NCI-H1694 treated with DMSO at 0.1 percent for 48 hours (cell line): ENCODE results near the gene GRIN3A.
"Not testable (repeated sequence)": the region's sequence is repeated elsewhere in the genome, so short reads cannot be mapped to it uniquely, and the experiment has no call there.

Source experiments
- DNase-seq: peaks from one replicate; lab custom pipeline; 2025; lab: John Stamatoyannopoulos, UW

Gene GRIN3A

GRCh38 chr9:101738566-101739183, at the start of gene GRIN3A:
GRIN3A (minus strand) TSS chr9:101738647; CDS start chr9:101737979, 668 bp downstream.
- peak; percentile 55 for DNase-seq

- DNase-seq, result peak; percentile 22
Measured at GRCh38 chr9:101787891-101788290, 49.4 kb upstream of the GRIN3A start.

- DNase-seq, result no peak
Measured at GRCh38 chr9:101778332-101778731, 39.9 kb upstream of the GRIN3A start.

GRCh38 chr9:101764472-101764871, 26.0 kb upstream of the GRIN3A start:
- DNase-seq, result no peak

GRCh38 chr9:101758304-101758930, 20.0 kb upstream of the GRIN3A start:
- DNase-seq, result no peak

- no peak for DNase-seq
Measured at GRCh38 chr9:101753716-101754115, 15.3 kb upstream of the GRIN3A start.

- DNase-seq, result no peak
Measured at GRCh38 chr9:101751895-101752294, 13.4 kb upstream of the GRIN3A start.

GRCh38 chr9:101739311-101739710, 864 bp upstream of the GRIN3A start:
- DNase-seq, result no peak

- no peak for DNase-seq
Measured at GRCh38 chr9:101737705-101738565, 512 bp downstream of the GRIN3A start.

- DNase-seq, result no peak
Measured at GRCh38 chr9:101737165-101737704, 1.2 kb downstream of the GRIN3A start.

GRCh38 chr9:101736717-101737116, 1.7 kb downstream of the GRIN3A start:
- DNase-seq, result no peak

- DNase-seq, result no peak
Measured at GRCh38 chr9:101731429-101731828, 7.0 kb downstream of the GRIN3A start.

- DNase-seq, result peak; percentile 28
Measured at GRCh38 chr9:101727612-101728524, 10.6 kb downstream of the GRIN3A start.

- not testable (repeated sequence) for DNase-seq
Measured at GRCh38 chr9:101724271-101724670, 14.2 kb downstream of the GRIN3A start.

- no peak for DNase-seq
Measured at GRCh38 chr9:101718192-101718591, 20.3 kb downstream of the GRIN3A start.

GRCh38 chr9:101716629-101717028, 21.8 kb downstream of the GRIN3A start:
- peak; percentile 62 for DNase-seq

- no peak for DNase-seq
Measured at GRCh38 chr9:101711330-101711941, 27.0 kb downstream of the GRIN3A start.

- DNase-seq, result no peak
Measured at GRCh38 chr9:101708855-101709254, 29.6 kb downstream of the GRIN3A start.

- no peak for DNase-seq
Measured at GRCh38 chr9:101707721-101708120, 30.7 kb downstream of the GRIN3A start.

GRCh38 chr9:101706997-101707396, 31.4 kb downstream of the GRIN3A start:
- DNase-seq, result no peak

- DNase-seq, result no peak
Measured at GRCh38 chr9:101706261-101706798, 32.1 kb downstream of the GRIN3A start.
